IMR-90 (cell line): Measurements from ENCODE around the gene TMEM131L.

Experiments
- CTCF ChIP-seq: conservative IDR thresholded peaks from 2 replicates; pipeline ENCODE4 v1.5.1; 2012; ENCODE audit warnings: mild to moderate bottlenecking, low read depth, low read length, improper control_type of control experiment
- POLR2A ChIP-seq: IDR thresholded peaks from 2 replicates; pipeline ENCODE4 v1.6.1; 2012; ENCODE audit warnings: mild to moderate bottlenecking, low read depth, low read length
- RAD21 ChIP-seq: IDR thresholded peaks from 2 replicates; pipeline ENCODE4 v1.6.1; 2012; ENCODE audit warnings: low read length, improper control_type of control experiment
- TF ChIP-seq, protein P1 (sequence below): fragments of 150-350 bp; IDR thresholded peaks from 2 replicates; pipeline ENCODE4 v1.6.1; 2017; ENCODE audit warnings: mild to moderate bottlenecking, antibody characterized with exemption, low read length, low read depth

GRCh38 chr4:153468587-153468986 lies 2.4 kb downstream of the TMEM131L start:
- TF ChIP-seq CTCF: no peak
- TF ChIP-seq POLR2A: no peak
- no peak for TF ChIP-seq RAD21
- TF ChIP-seq, protein P1, sequence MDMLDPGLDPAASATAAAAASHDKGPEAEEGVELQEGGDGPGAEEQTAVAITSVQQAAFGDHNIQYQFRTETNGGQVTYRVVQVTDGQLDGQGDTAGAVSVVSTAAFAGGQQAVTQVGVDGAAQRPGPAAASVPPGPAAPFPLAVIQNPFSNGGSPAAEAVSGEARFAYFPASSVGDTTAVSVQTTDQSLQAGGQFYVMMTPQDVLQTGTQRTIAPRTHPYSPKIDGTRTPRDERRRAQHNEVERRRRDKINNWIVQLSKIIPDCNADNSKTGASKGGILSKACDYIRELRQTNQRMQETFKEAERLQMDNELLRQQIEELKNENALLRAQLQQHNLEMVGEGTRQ: no peak
